ENCODE measurements around the gene CEACAM3.

DNA sequence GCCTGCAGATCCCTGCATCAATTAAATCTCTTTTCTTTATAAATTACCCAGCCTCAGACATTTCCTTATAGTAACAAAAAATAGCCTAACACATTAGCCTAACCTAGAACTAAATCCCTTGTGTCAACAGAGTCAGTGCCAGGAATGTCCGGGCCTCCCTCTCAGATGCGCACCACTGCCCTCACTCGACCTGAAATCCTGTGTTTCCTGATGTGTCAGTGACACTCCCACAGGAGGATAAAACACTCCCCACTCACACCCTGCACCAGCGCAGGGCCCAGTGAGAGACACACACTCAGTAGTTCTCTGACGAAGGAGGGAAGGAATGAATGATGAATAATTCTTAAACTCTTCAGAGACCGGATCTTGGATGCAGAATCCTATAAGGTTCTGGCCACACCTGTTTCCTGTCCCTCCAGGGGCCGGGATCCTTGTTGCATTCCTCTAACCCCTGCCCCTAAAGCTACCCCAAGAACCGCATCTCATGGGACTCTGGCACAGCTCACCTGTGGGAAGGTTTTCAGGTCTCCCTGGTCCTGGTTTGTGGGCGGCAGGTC, 3.1 kb downstream of the CEACAM3 start:
- TF ChIP-seq, protein P1, sequence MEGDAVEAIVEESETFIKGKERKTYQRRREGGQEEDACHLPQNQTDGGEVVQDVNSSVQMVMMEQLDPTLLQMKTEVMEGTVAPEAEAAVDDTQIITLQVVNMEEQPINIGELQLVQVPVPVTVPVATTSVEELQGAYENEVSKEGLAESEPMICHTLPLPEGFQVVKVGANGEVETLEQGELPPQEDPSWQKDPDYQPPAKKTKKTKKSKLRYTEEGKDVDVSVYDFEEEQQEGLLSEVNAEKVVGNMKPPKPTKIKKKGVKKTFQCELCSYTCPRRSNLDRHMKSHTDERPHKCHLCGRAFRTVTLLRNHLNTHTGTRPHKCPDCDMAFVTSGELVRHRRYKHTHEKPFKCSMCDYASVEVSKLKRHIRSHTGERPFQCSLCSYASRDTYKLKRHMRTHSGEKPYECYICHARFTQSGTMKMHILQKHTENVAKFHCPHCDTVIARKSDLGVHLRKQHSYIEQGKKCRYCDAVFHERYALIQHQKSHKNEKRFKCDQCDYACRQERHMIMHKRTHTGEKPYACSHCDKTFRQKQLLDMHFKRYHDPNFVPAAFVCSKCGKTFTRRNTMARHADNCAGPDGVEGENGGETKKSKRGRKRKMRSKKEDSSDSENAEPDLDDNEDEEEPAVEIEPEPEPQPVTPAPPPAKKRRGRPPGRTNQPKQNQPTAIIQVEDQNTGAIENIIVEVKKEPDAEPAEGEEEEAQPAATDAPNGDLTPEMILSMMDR (IDR thresholded peaks at IDR 0.05) = no peak
- TF ChIP-seq EP300 (IDR thresholded peaks at IDR 0.05) = no peak

Data from ovary (tissue), 3 donors.